Measurements from ENCODE around the gene LCP1. TPM values are rescaled to one million over a fixed set of nuclear protein-coding genes. Genes with fewer than 3 reads are reported as not detected.

The LCP1 gene
- total RNA-seq, 1 experiment from 2014 or later, result 54.6 TPM

GRCh38 chr13:46113596-46113995, 68.4 kb downstream of the LCP1 start:
- no peak for DNase-seq
- Mint-ChIP-seq H3K27ac (ENCODE audit: unreplicated experiment) (no peak overlapping the region), H3K4me1 (ENCODE audit: low read depth, unreplicated experiment) (no peaks in the 10 kb centered on the region), H3K36me3 (ENCODE audit: insufficient read depth, unreplicated experiment) (no peaks in the 10 kb centered on the region), H3K9me3 (ENCODE audit: low read depth, unreplicated experiment) (no peaks in the 10 kb centered on the region), H3K4me3 (ENCODE audit: low read depth, unreplicated experiment) (no peak overlapping the region), H3K27me3 (ENCODE audit: unreplicated experiment) (peaks cover 12% of the 10 kb centered on the region)
- TF ChIP-seq CTCF (IDR thresholded peaks at IDR 0.05; ENCODE audit: unreplicated experiment), result no peak
- CTCF ChIA-PET, result no interaction called here
- no TSS peak for BruUV-seq (replicated peaks)
- intact Hi-C loops (cut with micrococcal nuclease; ENCODE audit: unreplicated experiment), result no loop called here

- no TSS peak for BruUV-seq (replicated peaks)
- DNase-seq, result no peak
- Mint-ChIP-seq H3K4me1 (ENCODE audit: low read depth, unreplicated experiment) (no peaks in the 10 kb centered on the region), H3K9me3 (ENCODE audit: low read depth, unreplicated experiment) (no peaks in the 10 kb centered on the region), H3K27ac (ENCODE audit: unreplicated experiment) (no peak overlapping the region), H3K27me3 (ENCODE audit: unreplicated experiment) (peaks cover 12% of the 10 kb centered on the region), H3K36me3 (ENCODE audit: insufficient read depth, unreplicated experiment) (no peaks in the 10 kb centered on the region), H3K4me3 (ENCODE audit: low read depth, unreplicated experiment) (no peak overlapping the region)
- intact Hi-C loops (cut with micrococcal nuclease; ENCODE audit: unreplicated experiment), result no loop called here
- no peak for TF ChIP-seq CTCF (IDR thresholded peaks at IDR 0.05; ENCODE audit: unreplicated experiment)
- CTCF ChIA-PET, result no interaction called here
These were observed 70.8 kb downstream of the LCP1 start for GRCh38 chr13:46111151-46111550.

GRCh38 chr13:46109451-46109850, 72.5 kb downstream of the LCP1 start:
- TF ChIP-seq CTCF (IDR thresholded peaks at IDR 0.05; ENCODE audit: unreplicated experiment), result no peak
- CTCF ChIA-PET, result no interaction called here
- no TSS peak for BruUV-seq (replicated peaks)

GRCh38 chr13:46106839-46107371, 75.1 kb downstream of the LCP1 start:
- no peak for TF ChIP-seq CTCF (IDR thresholded peaks at IDR 0.05; ENCODE audit: unreplicated experiment)
- no peak overlapping the region for H3K4me3 Mint-ChIP-seq (ENCODE audit: low read depth, unreplicated experiment)
- no peaks in the 10 kb centered on the region for H3K36me3 Mint-ChIP-seq (ENCODE audit: insufficient read depth, unreplicated experiment)
- intact Hi-C loops (cut with micrococcal nuclease; ENCODE audit: unreplicated experiment), result no loop called here
- peaks cover 12% of the 10 kb centered on the region for H3K27me3 Mint-ChIP-seq (ENCODE audit: unreplicated experiment)
- no peak overlapping the region for H3K27ac Mint-ChIP-seq (ENCODE audit: unreplicated experiment)
- CTCF ChIA-PET, result no interaction called here
- no peaks in the 10 kb centered on the region for H3K4me1 Mint-ChIP-seq (ENCODE audit: low read depth, unreplicated experiment)
- no peaks in the 10 kb centered on the region for H3K9me3 Mint-ChIP-seq (ENCODE audit: low read depth, unreplicated experiment)
- DNase-seq, result no peak
- no TSS peak for BruUV-seq (replicated peaks)

More at GRCh38 chr13:46109451-46109850, 72.5 kb downstream of the LCP1 start:
- Mint-ChIP-seq H3K9me3 (ENCODE audit: low read depth, unreplicated experiment) (no peaks in the 10 kb centered on the region), H3K4me1 (ENCODE audit: low read depth, unreplicated experiment) (no peaks in the 10 kb centered on the region), H3K27ac (ENCODE audit: unreplicated experiment) (no peak overlapping the region), H3K4me3 (ENCODE audit: low read depth, unreplicated experiment) (no peak overlapping the region), H3K27me3 (ENCODE audit: unreplicated experiment) (peaks cover 12% of the 10 kb centered on the region), H3K36me3 (ENCODE audit: insufficient read depth, unreplicated experiment) (no peaks in the 10 kb centered on the region)
- DNase-seq, result no peak
- intact Hi-C loops (cut with micrococcal nuclease; ENCODE audit: unreplicated experiment), result no loop called here
